GM18870 (cell line): ENCODE data around the gene OMG.
"Not testable (repeated sequence)": the region's sequence is repeated elsewhere in the genome, so short reads cannot be mapped to it uniquely, and the experiment has no call there.

ENCODE experiments used
- ATAC-seq: cut with Tn5 transposase; IDR thresholded peaks from one replicate; pipeline ENCODE4 v1.9.1; 2021; ENCODE audit warnings: moderate library complexity; ENCODE audit not compliant: unreplicated experiment

Gene OMG

DNA sequence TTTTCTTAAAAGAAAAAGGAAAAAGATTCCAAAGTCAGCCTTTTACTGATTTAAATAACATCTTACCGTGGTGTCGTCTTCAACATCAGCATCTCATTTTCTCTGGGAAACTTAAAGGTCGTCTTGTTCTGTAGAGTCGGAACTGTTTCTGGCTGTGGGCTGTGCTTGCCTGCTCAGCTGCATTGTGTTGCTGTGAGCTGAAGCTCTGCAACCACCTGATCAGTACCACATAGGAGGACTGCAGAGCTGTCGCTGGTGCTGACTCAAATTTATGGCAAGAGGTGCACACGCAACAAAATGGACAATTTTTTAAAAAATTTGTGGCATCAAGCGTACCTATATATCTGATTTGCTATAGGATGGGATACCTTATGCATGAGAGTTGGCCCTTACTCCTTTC, at the start of gene OMG:
Gene OMG, minus strand, starts transcription at position 150 of the 400 bp plus-strand sequence. CDS start 908 bp downstream, outside the sequence.
- no peak for ATAC-seq

DNA sequence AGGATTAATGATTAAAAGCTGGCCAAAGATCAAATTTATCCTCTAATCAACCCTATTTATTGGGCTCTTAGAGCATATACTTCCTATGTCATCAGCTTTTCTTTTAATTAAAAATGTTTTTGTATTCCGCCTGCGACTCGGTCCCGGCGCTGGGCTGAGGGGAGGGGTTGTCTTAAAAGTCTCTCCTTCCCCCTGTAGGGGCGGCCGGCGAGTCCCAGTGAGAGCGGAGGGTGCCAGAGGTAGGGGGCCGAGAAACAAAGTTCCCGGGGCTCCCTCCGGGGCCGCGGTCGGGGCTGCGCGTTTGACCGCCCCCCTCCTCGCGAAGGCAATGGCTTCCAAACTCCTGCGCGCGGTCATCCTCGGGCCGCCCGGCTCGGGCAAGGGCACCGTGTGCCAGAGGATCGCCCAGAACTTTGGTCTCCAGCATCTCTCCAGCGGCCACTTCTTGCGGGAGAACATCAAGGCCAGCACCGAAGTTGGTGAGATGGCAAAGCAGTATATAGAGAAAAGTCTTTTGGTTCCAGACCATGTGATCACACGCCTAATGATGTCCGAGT, 48.2 kb upstream of the OMG start:
- ATAC-seq = not testable (repeated sequence)

GRCh38 chr17:31339906-31340661, 43.0 kb upstream of the OMG start:
- no peak for ATAC-seq

DNA sequence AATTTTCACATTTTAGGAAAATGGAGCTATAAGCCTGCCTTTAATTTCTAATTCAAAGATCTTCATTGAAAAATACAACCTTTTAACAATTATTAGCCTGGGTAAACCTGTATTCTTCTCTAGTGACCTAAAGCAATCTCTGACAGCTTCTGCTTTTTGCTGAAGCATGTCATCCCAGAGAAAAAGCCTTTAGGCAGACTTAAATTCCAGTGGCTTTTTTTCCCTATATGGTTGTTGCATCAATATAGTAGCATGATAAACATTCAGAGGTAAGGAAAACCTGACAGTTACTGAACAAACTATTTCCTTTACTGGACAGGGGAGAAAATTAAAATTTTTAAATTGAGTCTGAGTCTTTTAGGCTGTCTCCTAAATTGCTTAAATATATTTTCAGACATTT, 32.2 kb upstream of the OMG start:
- no peak for ATAC-seq

DNA sequence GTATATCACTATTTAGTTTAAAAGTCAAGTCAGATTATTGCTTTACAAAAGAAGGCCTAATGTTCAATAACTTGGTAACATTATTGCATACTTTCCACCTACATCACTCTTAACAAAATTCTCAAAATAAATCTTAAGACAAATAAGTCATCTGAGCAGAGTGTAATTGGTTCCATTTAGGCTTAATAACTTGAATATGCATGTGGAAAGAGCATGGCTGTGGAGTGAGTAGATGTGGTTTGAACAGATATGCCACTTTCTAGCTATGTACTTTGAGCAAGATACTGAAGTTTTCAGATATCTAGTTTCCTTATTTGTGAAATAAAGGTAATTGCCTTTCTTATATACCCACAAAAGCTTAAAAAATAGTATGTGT, 31.1 kb upstream of the OMG start:
- no peak for ATAC-seq

DNA sequence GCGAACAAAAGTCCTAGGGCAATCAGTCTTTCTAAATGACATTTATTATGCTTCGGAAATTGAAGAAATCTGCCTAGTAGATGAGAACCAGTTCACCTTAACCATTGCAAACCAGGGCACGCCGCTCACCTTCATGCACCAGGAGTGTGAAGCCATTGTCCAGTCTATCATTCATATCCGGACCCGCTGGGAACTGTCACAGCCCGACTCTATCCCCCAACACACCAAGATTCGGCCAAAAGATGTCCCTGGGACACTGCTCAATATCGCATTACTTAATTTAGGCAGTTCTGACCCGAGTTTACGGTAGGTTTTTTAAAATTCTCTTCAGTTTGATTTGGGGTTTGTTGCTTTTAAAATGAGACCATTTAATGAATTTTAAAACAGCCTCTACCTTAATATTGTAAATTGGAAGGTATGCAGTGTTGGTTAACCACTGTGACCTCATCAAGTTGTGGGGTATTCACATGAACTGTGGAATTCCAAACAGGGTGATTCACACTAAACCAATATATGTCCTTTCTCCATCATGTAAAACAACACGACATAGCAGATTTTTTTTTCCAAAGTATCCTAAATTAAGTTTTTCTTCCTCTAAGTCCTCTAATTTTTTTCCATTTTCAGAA, 30.6 kb upstream of the OMG start:
- ATAC-seq = no peak

DNA sequence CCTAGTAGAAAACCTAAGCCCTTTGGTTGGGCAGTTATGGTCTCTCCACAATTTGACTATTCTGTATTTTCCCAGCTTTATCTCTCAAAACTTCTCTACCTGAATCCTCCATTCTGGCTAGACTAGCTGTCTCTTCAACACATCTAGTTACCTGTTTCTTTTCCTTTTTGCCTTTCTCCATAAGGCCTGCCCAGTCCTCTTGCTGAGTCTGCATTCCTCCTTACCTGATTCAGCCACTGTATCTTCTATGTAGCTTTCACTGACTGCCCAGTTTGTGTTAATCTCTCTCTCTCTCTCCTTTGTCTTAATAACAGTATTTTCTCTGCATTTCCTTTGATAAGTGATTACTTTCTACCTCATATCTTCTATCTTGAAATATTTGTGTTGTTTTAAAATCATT, 26.5 kb upstream of the OMG start:
- no peak for ATAC-seq

DNA sequence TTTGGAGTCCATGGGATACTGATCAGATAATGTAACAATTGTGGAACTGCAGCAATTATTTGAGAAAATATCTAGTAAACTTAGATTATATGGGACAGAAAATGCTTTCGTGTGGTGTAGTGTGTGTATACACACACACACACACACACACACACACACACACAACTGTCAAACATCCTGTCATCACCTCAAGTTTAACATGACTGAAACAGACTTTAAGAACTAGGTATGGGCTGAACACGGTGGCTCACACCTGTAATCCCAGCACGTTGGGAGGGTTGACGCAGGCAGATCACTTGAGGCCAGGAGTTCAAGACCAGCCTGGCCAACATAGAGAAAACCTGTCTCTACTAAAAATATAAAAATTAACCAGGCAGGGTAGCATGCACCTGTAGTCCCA, 24.9 kb upstream of the OMG start:
- no peak for ATAC-seq

DNA sequence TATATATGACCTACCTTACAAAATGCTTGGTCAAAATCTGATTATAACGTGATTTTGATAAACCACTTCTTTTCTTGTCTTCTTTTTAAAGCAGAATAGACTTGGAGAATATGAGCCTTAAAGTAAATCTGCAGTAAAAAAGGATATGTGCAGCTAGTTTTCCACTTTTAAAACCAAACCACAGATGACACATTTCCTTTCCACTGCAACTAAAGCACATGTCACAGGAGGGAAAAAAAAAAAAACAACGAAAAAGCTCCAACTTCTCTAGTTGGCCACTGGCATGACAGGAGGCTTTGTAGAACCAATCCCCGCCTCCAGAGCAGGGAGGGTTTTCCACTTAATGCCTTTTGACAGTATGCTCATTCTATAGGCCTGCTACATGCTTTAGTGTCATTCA, 24.4 kb upstream of the OMG start, which contains the start of gene EVI2A:
Gene EVI2A, minus strand, starts transcription at position 142 of the 400 bp plus-strand sequence. CDS start 2,609 bp downstream, outside the sequence.
- ATAC-seq = peak; percentile 40

DNA sequence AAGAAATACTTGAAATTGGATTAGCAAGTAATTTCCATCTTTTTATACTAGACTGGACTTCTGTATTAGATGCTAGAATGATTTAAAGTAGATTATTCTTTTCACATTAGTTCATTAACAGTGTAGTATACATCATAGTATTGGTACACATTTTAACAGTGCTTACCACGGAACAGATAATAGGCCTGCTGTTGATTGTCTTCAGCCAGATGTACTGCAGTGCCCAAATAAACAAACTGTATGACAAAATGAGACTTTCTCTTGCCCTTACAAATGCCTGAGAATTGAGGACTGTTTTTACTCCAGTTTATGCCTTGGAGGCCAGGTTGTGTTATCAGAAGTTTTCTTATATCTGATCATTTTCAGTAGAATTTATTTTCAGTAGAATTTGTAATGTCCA, 23.8 kb upstream of the OMG start:
- no peak for ATAC-seq

- no peak for ATAC-seq
Measured at GRCh38 chr17:31320241-31320640, 23.2 kb upstream of the OMG start.

- peak; percentile 6 for ATAC-seq
Measured at GRCh38 chr17:31318851-31319661, 22.0 kb upstream of the OMG start.

DNA sequence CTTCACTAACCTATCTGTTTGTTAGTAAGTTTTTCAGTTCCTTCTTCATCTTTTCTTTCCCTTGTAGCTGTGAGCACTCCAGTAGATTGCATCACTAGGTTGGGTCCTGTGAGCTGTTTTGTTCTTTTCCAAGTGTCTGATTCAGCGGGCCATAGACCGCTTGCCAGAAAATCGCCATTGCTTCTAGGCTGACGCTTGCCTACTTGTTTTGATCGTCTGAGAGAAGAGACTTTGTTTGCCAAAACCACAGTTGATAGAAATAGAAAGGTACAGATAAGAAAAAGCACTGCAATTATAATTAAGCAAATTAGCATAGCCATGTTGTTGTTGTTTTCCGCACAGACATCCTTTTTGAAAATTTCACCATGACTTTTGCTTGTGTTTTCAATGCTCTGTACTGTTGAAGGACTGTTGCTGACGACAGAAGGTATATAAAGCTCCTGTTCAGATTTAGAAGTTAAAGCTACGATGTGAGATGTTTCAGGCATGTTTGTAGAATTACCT, 21.3 kb upstream of the OMG start:
- ATAC-seq = peak; percentile 21

DNA sequence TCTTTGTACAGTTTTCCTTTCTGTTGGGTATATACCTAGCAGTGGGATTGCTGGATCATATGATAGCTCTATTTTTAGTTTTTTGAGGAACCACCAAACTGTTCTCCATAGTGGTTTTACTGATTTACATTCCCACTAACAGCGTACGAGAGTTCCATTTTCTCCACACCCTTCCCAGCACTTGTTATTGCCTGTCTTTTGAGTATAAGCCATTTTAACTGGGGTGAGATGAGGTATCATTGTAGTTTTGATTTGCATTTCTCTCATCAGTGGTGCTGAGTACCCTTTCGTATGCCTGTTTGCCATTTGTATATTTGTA, 17.7 kb upstream of the OMG start:
- no peak for ATAC-seq

- ATAC-seq = peak; percentile 37
Measured at GRCh38 chr17:31313982-31314781, 17.1 kb upstream of the OMG start, which contains the start of gene EVI2B. EVI2B (minus strand) TSS chr17:31314054; CDS start chr17:31305609, 8,445 bp downstream.

DNA sequence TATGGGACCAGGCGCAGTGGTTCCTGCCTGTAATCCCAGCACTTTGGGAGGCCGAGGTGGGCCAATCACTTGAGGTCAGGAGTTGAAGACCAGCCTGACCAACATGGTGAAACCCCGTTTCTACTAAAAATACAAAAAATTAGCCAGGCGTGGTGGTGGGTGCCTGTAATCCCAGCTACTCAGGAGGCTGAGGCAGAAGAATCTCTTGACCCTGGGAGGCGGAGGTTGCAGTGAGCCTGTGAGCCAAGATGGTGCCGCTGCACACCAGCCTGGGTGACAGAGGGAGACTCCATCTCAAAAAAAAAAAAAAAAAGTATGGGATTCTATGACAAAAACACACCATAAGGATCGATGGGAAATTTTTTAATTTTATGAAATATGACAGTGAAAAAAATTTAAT, 15.2 kb upstream of the OMG start:
- not testable (repeated sequence) for ATAC-seq

DNA sequence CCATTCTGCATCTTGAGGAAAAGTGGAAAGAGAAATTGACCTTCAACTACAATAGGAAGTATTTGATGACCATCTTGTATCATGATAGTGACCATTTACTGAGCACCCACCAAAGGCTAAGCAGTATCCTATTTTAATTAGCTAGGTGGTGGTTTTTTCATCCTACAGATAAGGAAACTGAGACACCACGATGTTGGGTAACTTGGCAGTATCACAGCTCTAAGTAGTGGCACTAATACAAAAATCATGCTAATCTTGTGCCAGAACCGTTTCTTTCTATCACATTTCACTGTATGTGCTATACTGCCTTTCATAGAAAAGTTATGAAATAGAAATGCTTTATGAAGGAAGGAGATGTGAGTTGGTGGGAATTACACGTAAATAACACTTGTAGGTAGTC, 14.5 kb upstream of the OMG start:
- ATAC-seq = no peak

DNA sequence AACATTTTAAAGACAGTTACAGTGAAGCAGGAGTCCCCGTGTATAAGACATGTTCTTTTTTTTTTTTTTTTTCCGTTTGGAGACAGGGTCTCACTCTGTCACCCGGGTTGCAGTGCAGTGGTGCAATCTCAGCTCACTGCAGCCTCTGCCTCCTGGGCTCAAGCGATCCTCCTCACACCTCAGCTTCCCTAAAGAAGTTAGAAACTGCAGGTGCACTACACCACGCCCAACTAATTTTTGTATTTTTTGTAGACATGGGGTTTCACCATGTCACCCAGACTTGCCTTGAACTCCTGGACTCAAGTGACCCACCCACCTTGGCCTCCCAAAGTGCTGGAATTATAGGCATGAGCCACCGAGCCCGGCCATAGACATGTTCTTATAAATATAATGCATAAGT, 13.8 kb upstream of the OMG start:
- ATAC-seq = no peak

DNA sequence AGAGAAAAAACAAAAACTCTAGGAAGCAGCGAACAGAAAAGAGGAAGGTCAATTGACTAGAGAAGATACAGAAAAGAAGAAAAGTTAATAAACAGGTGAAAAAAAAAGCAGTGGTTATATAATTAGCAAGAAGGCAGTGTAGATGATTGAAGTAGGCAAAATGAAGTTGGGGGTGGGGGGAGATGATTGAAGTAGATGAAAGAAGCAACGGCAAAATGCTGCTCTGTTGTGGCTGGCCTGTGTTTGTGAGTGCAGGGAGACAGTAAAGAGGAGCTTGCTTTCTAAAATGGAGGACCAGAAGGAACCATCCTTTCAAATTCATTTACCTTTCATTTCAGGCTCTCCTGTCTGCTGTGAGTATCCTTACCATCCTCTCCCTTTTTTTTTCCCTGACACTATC, 13.2 kb upstream of the OMG start:
- ATAC-seq = no peak

GRCh38 chr17:31309556-31309955, 12.5 kb upstream of the OMG start:
- no peak for ATAC-seq
